Fibroblast of skin of back (primary cell): ENCODE data around the gene ASPHD1.

Source experiments
- DNase-seq: peaks from one replicate; pipeline ENCODE4 v3.0.0-alpha.2; 2013

The ASPHD1 gene

DNA sequence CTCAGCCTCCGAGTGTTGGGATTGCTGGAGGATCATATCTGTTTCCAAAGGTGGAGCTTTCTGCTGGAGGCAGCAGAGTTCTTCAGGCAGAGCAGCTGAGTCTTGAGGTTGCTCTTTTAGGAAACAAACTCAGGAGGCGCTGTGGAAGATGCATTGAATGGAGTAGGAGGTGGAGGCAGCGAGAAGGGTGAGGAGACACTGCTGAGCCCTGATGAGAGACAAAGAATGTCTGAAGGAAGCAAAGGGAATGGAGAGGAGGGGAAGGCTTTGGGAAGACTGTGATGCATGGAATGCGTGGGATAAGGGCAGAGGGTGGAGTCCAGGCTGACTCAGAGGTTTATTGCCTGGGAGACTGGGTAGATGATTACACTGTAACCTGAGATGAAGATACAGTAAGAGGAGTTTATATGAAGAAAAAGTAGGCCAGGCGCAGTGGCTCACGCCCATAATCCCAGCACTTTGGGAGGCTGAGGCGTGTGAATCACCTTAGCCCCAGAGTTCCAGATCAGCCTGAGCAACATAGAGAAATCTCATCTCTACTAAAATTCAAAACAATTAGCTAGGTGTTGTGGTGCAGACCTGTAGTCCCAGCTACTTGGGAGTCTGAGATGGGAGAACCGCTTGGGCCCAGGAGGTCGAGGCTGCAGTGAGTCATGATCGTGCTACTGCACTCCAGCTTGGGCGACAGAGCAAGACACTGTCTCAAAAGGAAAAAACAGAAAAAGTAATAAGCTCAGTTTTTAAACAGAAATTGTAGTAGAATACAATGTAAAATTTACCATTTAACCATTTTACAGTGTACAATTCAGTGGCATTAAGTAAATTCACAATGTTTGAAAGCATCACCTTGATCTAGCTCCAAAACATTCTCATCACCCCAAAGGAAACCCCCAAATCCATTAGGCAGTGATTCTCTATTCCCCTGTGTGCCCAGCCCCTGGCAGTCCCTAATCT, 43.8 kb downstream of the ASPHD1 start:
- DNase-seq = peak; percentile 99

DNA sequence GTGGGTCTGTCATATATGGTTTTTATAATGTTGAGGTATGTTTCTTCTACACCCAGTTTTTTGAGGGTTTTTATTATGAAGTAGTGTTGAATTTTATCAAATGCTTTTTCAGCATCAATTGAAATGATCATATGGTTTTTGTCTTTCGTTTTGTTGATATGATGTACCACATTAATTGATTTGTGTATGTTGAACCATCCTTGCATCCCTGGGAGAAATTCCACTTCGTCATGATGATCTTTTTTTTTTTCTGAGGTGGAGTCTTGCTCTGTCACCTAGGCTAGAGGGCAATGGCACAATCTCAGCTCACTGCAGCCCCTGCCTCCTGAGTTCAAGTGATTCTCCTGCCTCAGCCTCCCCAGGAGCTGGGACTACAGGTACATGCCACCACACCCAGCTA, 47.6 kb downstream of the ASPHD1 start:
- DNase-seq = no peak

- DNase-seq = no peak
Measured at GRCh38 chr16:29950806-29951461, 50.6 kb downstream of the ASPHD1 start.

GRCh38 chr16:29951625-29952365, 51.5 kb downstream of the ASPHD1 start:
- DNase-seq = no peak
